ENCODE data around the gene BCL11A. TPM values are rescaled to one million over a fixed set of nuclear protein-coding genes. Genes with fewer than 3 reads are reported as not detected.

The BCL11A gene
- total and polyA plus RNA-seq, 2 donors from 2014 or later, result 1.4 to 8.7 TPM

- no peak overlapping the region for H3K9ac ChIP-seq (ENCODE audit: low read length in 3 of 3)
- H3K27ac ChIP-seq (ENCODE audit: low read depth in 2 of 2, low read length in 2 of 2), result no peak overlapping the region
- DNase-seq (no peak), FAIRE-seq (no peak)
- no peaks in the 10 kb centered on the region for H3K4me1 ChIP-seq (ENCODE audit: control insufficient read depth in 2 of 3, insufficient read depth in 2 of 3, low read depth in 1 of 3, low read length in 3 of 3)
- no peak overlapping the region for H3K4me3 ChIP-seq (ENCODE audit: low read length in 3 of 3)
- no peaks in the 10 kb centered on the region for H3K27me3 ChIP-seq (ENCODE audit: control insufficient read depth, insufficient read depth, low read length)
- no peaks in the 10 kb centered on the region for H3K36me3 ChIP-seq (ENCODE audit: control insufficient read depth in 2 of 3, insufficient read depth in 3 of 3, low read length in 3 of 3)
- TF ChIP-seq CTCF (IDR thresholded peaks at IDR 0.05; ENCODE audit: borderline replicate concordance, extremely low read depth, insufficient read depth), result no peak
- intact Hi-C loops (cut with DNase I), result no loop called here
- H3K9me3 ChIP-seq (ENCODE audit: control insufficient read depth in 2 of 3, insufficient read depth in 1 of 3, low read length in 3 of 3), result no peaks in the 10 kb centered on the region
These were observed 116.3 kb downstream of the BCL11A start for GRCh38 chr2:60437080-60437696.

GRCh38 chr2:60433018-60433596 lies 120.3 kb downstream of the BCL11A start:
- Histone ChIP-seq H3K36me3 (ENCODE audit: control insufficient read depth in 2 of 3, insufficient read depth in 3 of 3, low read length in 3 of 3) (no peaks in the 10 kb centered on the region), H3K4me1 (ENCODE audit: control insufficient read depth in 2 of 3, insufficient read depth in 2 of 3, low read depth in 1 of 3, low read length in 3 of 3) (no peaks in the 10 kb centered on the region), H3K4me3 (ENCODE audit: low read length in 3 of 3) (no peak overlapping the region), H3K27ac (ENCODE audit: low read depth in 2 of 2, low read length in 2 of 2) (no peak overlapping the region), H3K9ac (ENCODE audit: low read length in 3 of 3) (no peak overlapping the region), H3K27me3 (ENCODE audit: control insufficient read depth, insufficient read depth, low read length) (no peaks in the 10 kb centered on the region), H3K9me3 (ENCODE audit: control insufficient read depth in 2 of 3, insufficient read depth in 1 of 3, low read length in 3 of 3) (no peaks in the 10 kb centered on the region)
- TF ChIP-seq CTCF (IDR thresholded peaks at IDR 0.05; ENCODE audit: borderline replicate concordance, extremely low read depth, insufficient read depth), result no peak
- intact Hi-C loops (cut with DNase I), result no loop called here
- FAIRE-seq (no peak), DNase-seq (no peak)

GRCh38 chr2:60432035-60432601 lies 121.3 kb downstream of the BCL11A start:
- H3K4me3 ChIP-seq (ENCODE audit: low read length in 3 of 3), result no peak overlapping the region
- H3K36me3 ChIP-seq (ENCODE audit: control insufficient read depth in 2 of 3, insufficient read depth in 3 of 3, low read length in 3 of 3), result no peaks in the 10 kb centered on the region
- no peak for TF ChIP-seq CTCF (IDR thresholded peaks at IDR 0.05; ENCODE audit: borderline replicate concordance, extremely low read depth, insufficient read depth)
- H3K9me3 ChIP-seq (ENCODE audit: control insufficient read depth in 2 of 3, insufficient read depth in 1 of 3, low read length in 3 of 3), result no peaks in the 10 kb centered on the region
- H3K9ac ChIP-seq (ENCODE audit: low read length in 3 of 3), result no peak overlapping the region
- DNase-seq (peak in 2 of 5 donors; percentile 69 to 70), FAIRE-seq (no peak)
- intact Hi-C loops (cut with DNase I), result no loop called here
- H3K27me3 ChIP-seq (ENCODE audit: control insufficient read depth, insufficient read depth, low read length), result no peaks in the 10 kb centered on the region
- H3K27ac ChIP-seq (ENCODE audit: low read depth in 2 of 2, low read length in 2 of 2), result no peak overlapping the region
- H3K4me1 ChIP-seq (ENCODE audit: control insufficient read depth in 2 of 3, insufficient read depth in 2 of 3, low read depth in 1 of 3, low read length in 3 of 3), result no peaks in the 10 kb centered on the region

Measured in kidney (tissue), 14 donors.